HUES48 (cell line): ENCODE results near the gene XKR3.
"Not testable (repeated sequence)": the region's sequence is repeated elsewhere in the genome, so short reads cannot be mapped to it uniquely, and the experiment has no call there.

ENCODE experiments used
- H3K27ac ChIP-seq: one replicate; pipeline ENCODE4 v1.7.0; 2013; ENCODE audit warnings: low read depth, low read length, inconsistent platforms
- H3K27me3 ChIP-seq: 2 replicates; pipeline ENCODE4 v1.6.1; 2013; ENCODE audit warnings: mild to moderate bottlenecking, low read length; ENCODE audit not compliant: control insufficient read depth, insufficient read depth
- H3K36me3 ChIP-seq: 2 replicates; pipeline ENCODE4 v1.6.1; 2013; ENCODE audit warnings: low read length; ENCODE audit not compliant: control insufficient read depth, insufficient read depth
- H3K4me1 ChIP-seq: 2 replicates; pipeline ENCODE4 v1.6.1; 2013; ENCODE audit warnings: mild to moderate bottlenecking, low read length; ENCODE audit not compliant: control insufficient read depth, insufficient read depth
- H3K4me3 ChIP-seq: 2 replicates; pipeline ENCODE4 v1.5.1; 2013; ENCODE audit warnings: mild to moderate bottlenecking, low read depth, low read length
- H3K9ac ChIP-seq: 2 replicates; pipeline ENCODE4 v1.6.1; 2013; ENCODE audit warnings: mild to moderate bottlenecking, low read depth, low read length, moderate library complexity
- H3K9me3 ChIP-seq: 2 replicates; pipeline ENCODE4 v1.6.1; 2013; ENCODE audit warnings: low read length; ENCODE audit not compliant: control insufficient read depth, insufficient read depth

XKR3 gene

DNA sequence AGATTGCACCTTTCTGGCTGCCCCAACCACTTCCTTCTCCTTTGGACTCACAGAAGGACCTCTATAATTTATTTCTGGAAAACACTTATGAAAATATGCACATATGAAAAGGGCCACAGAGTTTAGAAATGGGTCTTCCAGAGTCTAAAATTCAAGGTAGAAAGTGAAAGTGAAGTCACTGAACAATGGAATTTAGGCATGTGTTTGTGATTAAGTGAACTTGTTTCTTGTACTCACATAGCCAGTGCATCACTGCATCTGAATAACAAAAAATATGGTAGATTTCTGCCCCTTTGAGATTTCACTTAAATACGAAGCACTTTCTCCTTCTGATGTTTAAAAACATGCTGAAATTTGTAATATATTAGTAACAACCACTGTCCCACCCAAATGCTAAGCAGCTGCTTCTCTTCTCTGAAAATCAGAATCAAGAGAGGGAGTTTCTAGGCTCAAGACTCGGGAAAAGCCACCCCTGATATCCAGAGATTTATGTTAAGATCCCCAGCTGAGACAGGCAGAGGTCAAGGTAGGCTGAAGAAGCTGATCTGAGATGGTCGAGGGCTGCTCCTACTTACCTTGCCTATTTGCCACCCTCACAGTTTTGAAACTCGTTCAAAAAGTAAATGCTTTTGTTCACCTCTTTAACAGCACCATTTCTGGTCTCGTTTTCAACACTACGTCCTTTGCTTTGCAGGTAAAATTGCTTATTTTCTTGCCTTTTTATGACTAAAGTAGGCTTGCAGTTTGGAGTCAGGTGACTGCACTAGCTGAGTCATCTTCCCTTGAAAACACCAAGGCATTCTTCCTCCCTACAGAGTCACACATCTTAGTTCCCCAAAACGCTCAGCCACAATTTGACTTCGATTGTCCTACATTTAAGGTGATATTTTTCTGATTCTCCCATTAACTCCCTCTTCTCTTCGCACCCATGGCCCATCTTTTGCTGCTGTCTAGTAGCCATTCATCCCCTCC is at the start of gene XKR3:
XKR3 (minus strand) TSS at position 696 of the 972 bp plus-strand sequence. CDS start 17,338 bp downstream, outside the sequence.
- no peak within 1 kb of the TSS for H3K4me3 ChIP-seq
- H3K4me1 ChIP-seq, result peaks cover 12% of the 10 kb centered on the region
- H3K27ac ChIP-seq, result no peak within 1 kb of the TSS
- no peaks in the 10 kb centered on the region for H3K27me3 ChIP-seq
- no peaks in the 10 kb centered on the region for H3K36me3 ChIP-seq
- no peak within 1 kb of the TSS for H3K9ac ChIP-seq
- H3K9me3 ChIP-seq, result no peaks in the 10 kb centered on the region

DNA sequence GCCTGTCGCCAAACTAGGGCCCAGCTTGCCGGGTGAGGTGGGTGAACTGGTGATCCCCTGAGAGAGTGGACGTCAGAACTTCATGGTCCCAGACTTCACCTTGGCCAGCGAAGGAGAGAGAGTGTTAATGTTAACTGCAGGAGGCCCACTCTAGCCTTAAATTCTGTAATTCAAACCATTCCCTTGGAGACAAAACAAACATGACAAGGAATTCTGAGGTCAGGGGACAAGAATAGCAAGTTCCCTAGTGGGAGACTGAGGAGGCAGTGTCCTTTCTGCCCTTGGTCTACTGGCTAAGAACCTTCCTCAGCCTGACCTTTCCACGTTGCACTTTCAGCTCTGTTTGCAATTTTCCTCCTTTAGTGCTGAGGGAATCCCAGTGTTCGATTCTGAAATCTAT is 44.4 kb upstream of the XKR3 start:
- not testable (repeated sequence) for H3K9me3 ChIP-seq, H3K27ac ChIP-seq, H3K4me1 ChIP-seq, H3K36me3 ChIP-seq, H3K4me3 ChIP-seq, H3K27me3 ChIP-seq, H3K9ac ChIP-seq

- no peak overlapping the region for H3K27ac ChIP-seq
Measured at GRCh38 chr22:16866167-16866566, 41.0 kb upstream of the XKR3 start.

GRCh38 chr22:16856851-16857250 is 31.6 kb upstream of the XKR3 start:
- H3K36me3 ChIP-seq, H3K4me1 ChIP-seq, H3K9ac ChIP-seq, H3K27me3 ChIP-seq, H3K4me3 ChIP-seq, H3K9me3 ChIP-seq, H3K27ac ChIP-seq: not testable (repeated sequence)

More at GRCh38 chr22:16866167-16866566, 41.0 kb upstream of the XKR3 start:
- no peaks in the 10 kb centered on the region for H3K27me3 ChIP-seq
- H3K9ac ChIP-seq, result no peak overlapping the region
- H3K9me3 ChIP-seq, result no peaks in the 10 kb centered on the region
- no peaks in the 10 kb centered on the region for H3K4me1 ChIP-seq
- H3K4me3 ChIP-seq, result no peak overlapping the region
- H3K36me3 ChIP-seq, result no peaks in the 10 kb centered on the region

GRCh38 chr22:16854631-16855030 is 29.4 kb upstream of the XKR3 start:
- Histone ChIP-seq H3K36me3 (no peaks in the 10 kb centered on the region), H3K9ac (no peak overlapping the region), H3K4me3 (no peak overlapping the region), H3K4me1 (peaks cover 13% of the 10 kb centered on the region), H3K9me3 (no peaks in the 10 kb centered on the region), H3K27ac (no peak overlapping the region), H3K27me3 (no peaks in the 10 kb centered on the region)

- peaks cover 11% of the 10 kb centered on the region for H3K4me1 ChIP-seq
- not testable (repeated sequence) for H3K4me3 ChIP-seq, H3K27ac ChIP-seq, H3K36me3 ChIP-seq, H3K9me3 ChIP-seq, H3K27me3 ChIP-seq, H3K9ac ChIP-seq
Measured at GRCh38 chr22:16851268-16851996, 26.2 kb upstream of the XKR3 start.

- no peak overlapping the region for H3K9ac ChIP-seq
- H3K4me1 ChIP-seq, result peaks cover 8% of the 10 kb centered on the region
- no peak overlapping the region for H3K27ac ChIP-seq
- H3K4me3 ChIP-seq, result no peak overlapping the region
- H3K36me3 ChIP-seq, result no peaks in the 10 kb centered on the region
- no peaks in the 10 kb centered on the region for H3K9me3 ChIP-seq
- H3K27me3 ChIP-seq, result no peaks in the 10 kb centered on the region
Measured at GRCh38 chr22:16847271-16847670, 22.1 kb upstream of the XKR3 start.

DNA sequence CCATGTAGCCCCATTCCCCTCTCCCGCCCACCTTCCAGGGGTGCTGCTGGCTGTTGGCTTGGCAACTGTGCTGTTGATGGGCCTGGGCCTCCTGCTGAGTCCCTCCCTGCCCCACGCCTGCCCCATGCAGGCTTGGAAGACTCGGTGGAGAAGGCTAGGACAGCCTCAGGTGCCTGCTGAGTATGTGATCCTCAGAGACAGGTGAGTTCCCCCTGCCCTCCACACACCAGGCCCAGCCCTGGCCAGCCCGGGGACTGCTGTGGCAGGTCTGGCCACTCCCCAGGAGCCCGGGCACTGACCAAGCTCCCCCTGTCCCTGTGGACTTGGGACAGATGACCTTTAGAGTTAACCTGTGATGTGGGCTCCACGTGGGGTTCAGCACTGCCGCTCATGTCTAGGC is 20.7 kb upstream of the XKR3 start:
- H3K4me3 ChIP-seq, result no peak overlapping the region
- H3K36me3 ChIP-seq, result no peaks in the 10 kb centered on the region
- no peak overlapping the region for H3K9ac ChIP-seq
- no peaks in the 10 kb centered on the region for H3K27me3 ChIP-seq
- no peaks in the 10 kb centered on the region for H3K9me3 ChIP-seq
- H3K27ac ChIP-seq, result no peak overlapping the region
- H3K4me1 ChIP-seq, result no peaks in the 10 kb centered on the region

DNA sequence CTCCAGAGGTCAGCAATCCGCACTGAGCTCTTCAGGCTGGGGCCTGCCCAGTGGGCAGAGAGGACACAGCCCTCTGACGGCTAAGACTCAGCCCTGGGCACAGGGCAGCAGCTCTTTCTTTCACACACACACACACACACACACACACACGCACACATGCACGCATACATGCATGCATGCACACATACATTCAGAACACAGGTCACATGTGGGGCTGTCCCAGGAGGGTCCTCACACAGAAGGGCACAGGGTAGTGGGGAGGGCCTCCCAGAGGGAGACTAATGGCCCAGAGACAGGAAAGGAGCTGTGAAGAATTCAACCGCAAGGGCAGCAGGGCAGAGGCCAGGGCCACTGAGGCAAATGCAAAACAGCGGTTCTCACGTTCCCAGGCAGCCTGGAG is 20.3 kb upstream of the XKR3 start:
- Histone ChIP-seq H3K9me3 (no peaks in the 10 kb centered on the region), H3K9ac (no peak overlapping the region), H3K27ac (no peak overlapping the region), H3K36me3 (no peaks in the 10 kb centered on the region), H3K4me3 (no peak overlapping the region), H3K27me3 (no peaks in the 10 kb centered on the region), H3K4me1 (no peaks in the 10 kb centered on the region)

GRCh38 chr22:16844529-16844928 is 19.3 kb upstream of the XKR3 start:
- Histone ChIP-seq H3K27me3 (no peaks in the 10 kb centered on the region), H3K4me1 (no peaks in the 10 kb centered on the region), H3K9me3 (no peaks in the 10 kb centered on the region), H3K4me3 (no peak overlapping the region), H3K36me3 (no peaks in the 10 kb centered on the region), H3K9ac (no peak overlapping the region), H3K27ac (no peak overlapping the region)

DNA sequence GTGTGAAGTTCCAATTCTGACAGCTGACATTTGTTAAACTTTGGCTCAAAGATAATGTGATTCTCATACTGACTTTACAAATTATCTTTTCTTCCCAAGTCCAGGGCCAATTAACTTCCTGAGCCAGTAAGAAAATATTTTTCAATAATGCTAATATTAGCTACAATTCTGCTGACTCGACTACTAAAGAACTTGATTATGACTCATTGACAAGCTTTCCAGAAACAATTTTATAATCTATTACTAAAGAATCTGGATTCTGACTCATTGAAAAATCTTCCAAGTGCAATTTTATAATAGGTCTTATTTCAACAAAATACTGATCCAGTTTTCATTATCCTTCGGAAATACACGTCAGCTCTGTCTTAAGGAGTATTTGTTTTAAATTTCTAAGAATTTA is 12.9 kb upstream of the XKR3 start:
- H3K27ac ChIP-seq, result no peak overlapping the region
- no peaks in the 10 kb centered on the region for H3K9me3 ChIP-seq
- H3K27me3 ChIP-seq, result no peaks in the 10 kb centered on the region
- no peak overlapping the region for H3K9ac ChIP-seq
- H3K4me1 ChIP-seq, result no peaks in the 10 kb centered on the region
- no peak overlapping the region for H3K4me3 ChIP-seq
- no peaks in the 10 kb centered on the region for H3K36me3 ChIP-seq
